ENCODE measurements around the gene TBC1D25.
A peak's percentile ranks its signal among the peaks of the same experiment; 100 is the strongest.

Gene TBC1D25

DNA sequence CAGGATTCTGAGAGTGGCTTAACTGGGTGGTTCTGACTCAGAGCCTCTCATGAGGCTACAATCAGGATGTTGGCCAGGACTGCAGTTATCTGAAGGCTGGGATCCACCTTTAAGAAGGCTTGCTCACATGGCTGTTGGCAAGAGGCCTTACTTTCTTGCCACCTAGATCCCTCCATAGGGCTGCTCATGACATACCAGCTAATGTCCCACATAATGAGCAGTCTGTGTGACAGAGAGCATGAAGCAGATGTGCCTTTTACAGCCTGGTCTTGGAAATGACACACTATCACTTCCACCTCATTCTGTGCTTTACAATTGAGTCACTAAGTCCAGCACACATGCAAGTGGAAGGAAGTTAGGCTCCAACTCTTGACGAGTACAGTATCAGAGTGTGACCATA is 30.4 kb downstream of the TBC1D25 start:
- DNase-seq, result no peak

DNA sequence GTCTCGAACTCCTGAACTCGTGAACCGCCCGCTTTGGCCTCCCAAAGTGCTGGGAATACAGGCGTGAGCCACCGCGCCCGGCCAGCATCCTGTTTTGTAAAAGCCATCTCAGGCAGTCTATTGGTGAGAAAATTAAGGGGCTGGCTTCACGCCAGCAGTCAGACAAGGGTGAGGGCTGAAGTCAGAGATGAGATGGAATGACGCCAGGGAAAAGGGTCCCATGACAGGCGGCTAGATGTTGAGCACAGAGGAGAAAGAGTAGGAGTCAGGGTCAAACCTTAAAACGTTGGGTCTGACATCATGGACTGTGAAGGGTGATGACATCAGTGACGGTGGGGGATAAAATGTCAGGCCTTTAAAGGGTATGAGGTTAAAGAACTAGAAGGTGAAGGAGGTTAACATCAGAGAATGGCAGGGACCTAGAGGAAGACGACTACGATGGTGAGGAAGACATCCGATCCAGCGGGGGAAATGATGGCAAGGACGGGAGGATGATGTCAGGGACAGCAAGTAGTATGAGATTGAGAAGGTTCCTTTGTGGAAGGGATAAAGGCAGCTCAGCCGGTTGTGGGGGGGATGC is 34.3 kb downstream of the TBC1D25 start:
- DNase-seq, result peak; percentile 39

GRCh38 chrX:48574270-48575266 is 35.1 kb downstream of the TBC1D25 start, which contains the start of gene RBM3:
TSS of gene RBM3 (plus strand) at chrX:48574484. CDS start at chrX:48575181, 697 bp downstream.
- DNase-seq, result peak; percentile 83

- DNase-seq, result no peak
Observed at GRCh38 chrX:48575642-48576041, 36.1 kb downstream of the TBC1D25 start.

DNA sequence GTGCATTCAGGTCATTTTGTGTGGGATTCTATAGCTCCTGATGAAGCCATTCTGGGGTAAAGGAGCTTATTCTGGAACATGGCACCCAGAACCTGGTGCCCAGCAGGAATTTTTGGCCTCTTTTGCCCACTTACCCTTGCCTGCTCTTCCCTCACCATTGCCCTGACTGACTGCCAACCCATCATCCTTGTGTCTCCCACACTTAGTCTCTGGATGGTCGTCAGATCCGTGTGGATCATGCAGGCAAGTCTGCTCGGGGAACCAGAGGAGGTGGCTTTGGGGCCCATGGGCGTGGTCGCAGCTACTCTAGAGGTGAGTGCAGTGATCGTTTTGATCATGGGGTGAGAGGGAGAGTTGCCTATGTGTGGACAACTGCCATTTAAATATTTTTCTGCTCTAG is 36.6 kb downstream of the TBC1D25 start:
- DNase-seq, result no peak

DNA sequence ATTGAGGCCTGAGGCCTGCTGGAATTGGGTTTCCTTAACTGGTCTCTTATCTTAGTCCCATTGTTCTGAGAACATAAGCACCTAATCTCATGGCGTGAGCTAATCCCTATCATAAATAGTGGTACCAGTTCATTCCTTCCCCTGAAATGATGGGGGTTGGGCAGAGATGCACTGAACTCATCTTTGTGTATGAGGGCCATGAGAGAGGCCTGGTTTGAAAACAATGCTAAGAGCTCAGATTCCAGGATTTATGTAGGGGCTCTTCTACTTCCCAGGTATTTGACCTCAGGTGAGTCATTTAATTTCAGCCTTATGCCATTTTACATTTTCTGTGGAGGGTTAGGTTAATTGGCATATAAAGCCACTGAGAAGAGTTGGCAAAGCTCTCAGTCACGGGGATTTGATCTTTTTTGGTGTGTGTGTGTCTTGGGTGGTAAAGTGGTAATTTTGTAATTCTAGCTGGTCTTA is 39.2 kb downstream of the TBC1D25 start:
- no peak for DNase-seq

- no peak for DNase-seq
Observed at GRCh38 chrX:48579259-48579658, 39.7 kb downstream of the TBC1D25 start.

- DNase-seq, result no peak
Observed at GRCh38 chrX:48580662-48581061, 41.1 kb downstream of the TBC1D25 start.

- DNase-seq, result no peak
Observed at GRCh38 chrX:48584698-48585097, 45.2 kb downstream of the TBC1D25 start.

- DNase-seq, result no peak
Observed at GRCh38 chrX:48589482-48590162, 50.1 kb downstream of the TBC1D25 start.

DNA sequence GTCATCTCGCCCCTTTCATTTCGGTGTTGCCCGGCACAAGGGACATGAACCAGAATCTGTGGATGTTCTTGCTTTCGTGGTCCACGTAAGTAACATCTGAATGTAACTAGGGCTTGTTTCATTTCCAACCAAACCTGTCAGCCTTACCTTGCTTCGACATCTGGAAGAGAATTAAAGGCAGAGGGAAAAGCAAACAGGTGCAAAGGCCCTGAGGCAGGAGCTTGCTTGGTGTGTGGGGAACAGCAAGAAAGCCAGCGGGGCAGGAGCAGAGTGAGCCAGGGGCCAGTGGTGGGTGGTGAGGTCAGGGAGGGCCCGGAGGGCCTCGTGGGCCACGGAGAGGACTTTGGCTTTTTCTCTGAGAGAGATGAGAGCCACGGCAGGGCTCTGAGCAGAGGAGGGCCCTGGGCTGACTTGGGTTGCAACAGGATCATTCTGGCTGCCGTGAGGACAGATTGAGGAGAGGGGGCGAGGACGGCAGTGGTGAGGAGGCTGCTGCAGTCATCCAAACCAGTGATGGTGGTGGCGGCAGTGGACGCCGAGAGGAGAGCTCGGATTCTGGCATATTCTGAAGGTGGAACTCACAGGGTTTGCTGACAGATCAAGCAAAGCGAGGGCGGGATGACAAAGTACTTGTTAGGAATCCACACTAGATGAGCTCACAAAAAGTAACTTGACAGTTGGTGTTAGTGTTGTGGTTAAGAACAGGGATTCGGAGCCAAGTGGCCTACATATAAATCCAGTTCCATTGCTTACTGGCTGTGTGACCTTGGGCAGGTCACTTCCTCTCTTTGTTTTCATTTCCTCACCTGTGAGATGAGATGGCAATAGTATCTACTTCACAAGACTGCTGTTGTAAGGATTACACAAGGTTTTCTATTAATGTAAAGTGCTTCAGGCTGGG is 50.9 kb downstream of the TBC1D25 start:
- no peak for DNase-seq

DNA sequence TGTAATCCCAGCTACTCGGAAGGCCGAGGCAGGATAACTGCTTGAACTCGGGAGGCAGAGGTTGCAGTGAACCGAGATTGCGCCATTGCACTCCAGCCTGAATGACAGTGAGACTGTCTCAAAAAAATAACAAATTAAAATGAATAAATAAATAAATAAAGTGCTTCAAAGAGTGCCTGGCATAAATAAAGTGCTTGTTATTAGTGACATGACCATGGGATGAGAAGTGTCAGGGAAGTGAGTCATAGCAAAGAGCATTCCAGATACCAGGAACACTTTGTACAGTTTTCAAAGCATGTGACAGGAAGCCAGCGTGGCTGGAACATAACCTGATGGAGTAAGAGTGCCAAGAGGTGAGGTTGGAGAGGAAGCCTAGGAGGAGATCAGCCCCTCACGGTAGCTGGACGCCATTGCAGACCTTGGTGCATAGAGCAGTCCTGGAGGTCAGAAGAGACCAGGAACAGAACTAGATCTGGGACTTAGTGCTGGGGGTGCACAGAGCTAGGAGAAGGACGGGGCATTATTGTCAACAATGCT is 51.8 kb downstream of the TBC1D25 start:
- no peak for DNase-seq

DNA sequence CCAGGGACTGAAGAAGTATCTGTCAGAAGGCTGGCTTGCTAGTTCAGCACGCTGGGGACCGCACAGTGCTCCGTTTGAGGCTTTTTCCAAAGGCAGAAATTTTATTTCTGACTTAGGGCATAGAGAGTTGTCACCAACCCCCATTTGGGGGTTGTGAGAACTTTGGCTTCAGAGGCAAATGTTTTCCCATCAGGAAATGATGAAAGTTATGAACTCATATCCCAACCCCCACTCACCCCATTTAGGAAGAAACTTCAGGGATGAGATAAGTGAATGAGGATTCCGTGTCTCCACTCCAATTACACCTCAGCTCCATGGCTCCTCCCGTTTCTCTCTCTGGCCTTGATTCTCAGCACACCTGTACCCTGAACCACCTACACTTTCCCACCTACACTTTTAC is 53.5 kb downstream of the TBC1D25 start:
- DNase-seq, result no peak

DNA sequence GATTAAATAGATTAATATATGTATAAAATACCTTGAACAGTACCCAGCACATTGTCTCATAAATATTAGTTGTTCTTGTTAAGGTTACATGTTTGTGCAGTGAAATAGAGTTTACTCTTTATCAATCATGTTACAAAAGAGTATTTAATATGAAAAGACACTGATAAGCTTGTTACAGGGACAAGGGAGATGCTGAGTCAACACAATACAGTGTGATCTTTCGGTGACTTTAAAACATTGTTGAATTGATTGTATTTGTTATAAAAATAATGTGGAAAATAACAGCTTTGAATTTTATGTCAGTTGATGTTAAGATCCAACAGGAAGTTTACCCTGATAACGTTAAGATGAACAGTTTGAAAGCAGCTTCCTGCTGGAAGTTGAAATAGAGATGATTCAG is 56.4 kb downstream of the TBC1D25 start:
- no peak for DNase-seq

GRCh38 chrX:48597353-48598264 is 58.1 kb downstream of the TBC1D25 start, which contains the start of gene WDR13:
TSS of gene WDR13 (plus strand) at chrX:48597492. CDS start at chrX:48597997, 505 bp downstream.
- peak; percentile 74 for DNase-seq

- DNase-seq, result no peak
Observed at GRCh38 chrX:48598614-48599013, 59.1 kb downstream of the TBC1D25 start.

DNA sequence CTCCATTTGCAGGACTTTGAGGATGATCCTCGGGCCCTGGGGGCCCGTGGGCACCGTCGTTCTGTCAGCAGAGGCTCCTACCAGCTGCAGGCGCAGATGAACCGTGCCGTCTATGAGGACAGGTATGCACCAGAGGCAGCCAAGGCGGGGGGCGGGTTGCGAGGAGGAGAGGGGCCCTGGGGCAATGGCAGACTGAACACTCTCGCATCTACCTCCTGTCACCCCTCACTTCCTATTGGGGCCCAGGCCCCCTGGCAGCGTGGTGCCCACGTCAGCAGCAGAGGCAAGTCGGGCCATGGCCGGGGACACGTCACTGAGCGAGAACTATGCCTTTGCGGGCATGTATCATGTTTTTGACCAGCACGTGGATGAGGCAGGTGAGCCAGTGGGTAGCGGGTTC is 59.8 kb downstream of the TBC1D25 start:
- DNase-seq, result no peak

DNA sequence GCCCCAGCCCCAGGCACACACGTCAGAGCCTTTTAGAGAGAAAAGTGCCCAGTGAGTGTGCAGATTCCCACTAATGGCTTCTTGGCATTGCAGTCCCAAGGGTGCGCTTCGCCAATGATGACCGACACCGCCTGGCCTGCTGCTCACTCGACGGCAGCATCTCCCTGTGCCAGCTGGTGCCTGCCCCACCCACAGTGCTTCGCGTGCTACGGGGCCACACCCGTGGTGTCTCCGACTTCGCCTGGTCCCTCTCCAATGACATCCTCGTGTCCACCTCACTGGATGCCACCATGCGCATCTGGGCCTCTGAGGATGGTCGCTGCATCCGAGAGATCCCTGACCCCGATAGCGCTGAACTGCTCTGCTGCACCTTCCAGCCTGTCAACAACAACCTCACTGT is 60.7 kb downstream of the TBC1D25 start:
- no peak for DNase-seq

DNA sequence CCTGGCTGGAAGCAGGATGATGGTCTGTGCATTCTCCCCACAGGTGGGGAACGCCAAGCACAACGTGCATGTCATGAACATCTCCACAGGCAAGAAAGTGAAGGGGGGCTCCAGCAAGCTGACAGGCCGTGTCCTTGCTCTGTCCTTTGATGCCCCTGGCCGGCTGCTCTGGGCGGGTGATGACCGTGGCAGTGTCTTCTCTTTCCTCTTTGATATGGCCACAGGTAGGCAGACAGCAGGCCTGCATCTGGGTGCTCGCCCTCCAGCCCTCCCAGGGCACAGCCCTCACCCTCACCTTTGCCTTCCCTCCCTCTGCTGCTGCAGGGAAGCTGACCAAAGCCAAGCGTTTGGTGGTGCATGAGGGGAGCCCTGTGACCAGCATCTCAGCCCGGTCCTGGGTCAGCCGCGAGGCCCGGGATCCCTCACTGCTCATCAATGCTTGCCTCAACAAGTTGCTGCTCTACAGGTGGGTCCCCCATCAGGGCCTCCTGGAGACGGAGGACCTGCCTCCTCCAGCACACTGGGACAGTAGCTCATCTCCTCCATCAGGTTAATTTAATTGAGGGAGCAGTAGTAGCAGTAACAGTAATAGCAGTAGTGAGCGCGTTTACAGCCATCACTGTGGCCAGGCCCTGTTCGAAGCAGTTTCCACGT is 62.4 kb downstream of the TBC1D25 start:
- DNase-seq, result no peak

DNA sequence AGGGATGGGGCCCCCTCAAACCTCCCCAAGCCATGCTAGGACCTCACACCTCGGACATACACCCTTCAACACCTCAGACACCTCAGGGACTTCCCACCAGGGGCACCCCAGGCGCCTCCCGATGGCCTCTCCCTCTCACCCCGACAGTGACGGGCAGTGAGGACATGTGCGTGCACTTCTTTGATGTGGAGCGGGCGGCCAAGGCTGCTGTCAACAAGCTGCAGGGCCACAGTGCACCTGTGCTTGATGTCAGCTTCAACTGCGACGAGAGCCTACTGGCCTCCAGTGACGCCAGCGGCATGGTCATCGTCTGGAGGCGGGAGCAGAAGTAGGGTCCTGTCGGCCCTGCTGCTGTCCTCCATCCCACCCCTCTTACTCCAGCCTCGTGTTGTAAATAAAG is 65.2 kb downstream of the TBC1D25 start:
- no peak for DNase-seq
